Measurements from ENCODE around the gene CACNG6.

DNA sequence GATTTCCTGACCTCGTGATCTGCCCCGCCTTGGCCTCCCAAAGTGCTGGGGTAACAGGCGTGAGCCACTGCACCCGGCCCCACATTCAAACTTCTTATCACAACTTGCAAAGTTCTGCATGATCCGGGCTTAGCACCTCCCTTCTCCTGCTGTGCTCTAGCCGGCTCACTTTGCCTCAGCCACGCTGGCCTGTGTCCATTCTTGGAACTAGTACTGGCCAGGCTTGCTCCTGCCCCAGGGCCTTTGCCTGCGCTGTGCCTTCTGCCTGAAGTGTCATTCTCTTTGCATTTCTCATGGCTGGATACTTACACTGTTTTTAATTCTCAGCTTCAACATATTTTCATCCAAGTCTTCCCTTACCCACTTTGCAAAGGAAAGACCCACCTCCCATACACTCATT, 29.9 kb downstream of the CACNG6 start:
- TF ChIP-seq, protein P1, sequence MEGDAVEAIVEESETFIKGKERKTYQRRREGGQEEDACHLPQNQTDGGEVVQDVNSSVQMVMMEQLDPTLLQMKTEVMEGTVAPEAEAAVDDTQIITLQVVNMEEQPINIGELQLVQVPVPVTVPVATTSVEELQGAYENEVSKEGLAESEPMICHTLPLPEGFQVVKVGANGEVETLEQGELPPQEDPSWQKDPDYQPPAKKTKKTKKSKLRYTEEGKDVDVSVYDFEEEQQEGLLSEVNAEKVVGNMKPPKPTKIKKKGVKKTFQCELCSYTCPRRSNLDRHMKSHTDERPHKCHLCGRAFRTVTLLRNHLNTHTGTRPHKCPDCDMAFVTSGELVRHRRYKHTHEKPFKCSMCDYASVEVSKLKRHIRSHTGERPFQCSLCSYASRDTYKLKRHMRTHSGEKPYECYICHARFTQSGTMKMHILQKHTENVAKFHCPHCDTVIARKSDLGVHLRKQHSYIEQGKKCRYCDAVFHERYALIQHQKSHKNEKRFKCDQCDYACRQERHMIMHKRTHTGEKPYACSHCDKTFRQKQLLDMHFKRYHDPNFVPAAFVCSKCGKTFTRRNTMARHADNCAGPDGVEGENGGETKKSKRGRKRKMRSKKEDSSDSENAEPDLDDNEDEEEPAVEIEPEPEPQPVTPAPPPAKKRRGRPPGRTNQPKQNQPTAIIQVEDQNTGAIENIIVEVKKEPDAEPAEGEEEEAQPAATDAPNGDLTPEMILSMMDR (IDR thresholded peaks at IDR 0.05; ENCODE audit: borderline replicate concordance, extremely low read depth, low read length, poor library complexity, severe bottlenecking) = no peak
- TF ChIP-seq EZH2 (IDR thresholded peaks at IDR 0.05; ENCODE audit: borderline replicate concordance, low read depth, low read length, severe bottlenecking) = no peak
